GM12891 (cell line): Measurements from ENCODE around the gene PRKACA.

ENCODE experiments used
- POLR2A ChIP-seq: IDR thresholded peaks from 2 replicates; pipeline ENCODE4 v1.6.1; 2011; ENCODE audit warnings: low read depth, low read length, control low read depth
- POLR2AphosphoS5 ChIP-seq: IDR thresholded peaks from 2 replicates; pipeline ENCODE4 v1.6.1; 2011; ENCODE audit warnings: low read depth, low read length, control low read depth
- SPI1 ChIP-seq: IDR thresholded peaks from 2 replicates; pipeline ENCODE4 v1.6.1; 2011; ENCODE audit warnings: low read depth, low read length, control low read depth

DNA sequence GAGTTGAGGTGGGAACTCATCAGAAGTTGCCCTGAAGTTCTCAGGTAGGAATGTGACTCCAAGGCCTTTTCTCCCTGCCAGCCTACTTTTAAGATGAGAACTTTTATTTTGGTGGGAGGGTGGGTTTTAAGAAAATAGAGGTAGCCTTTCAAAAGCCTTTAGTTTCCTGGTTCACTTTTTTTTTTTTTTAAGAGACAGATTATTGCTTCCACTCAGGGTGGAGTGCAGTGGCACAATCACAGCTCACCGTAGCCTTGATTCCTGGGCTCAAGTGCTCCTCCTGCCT is 34.9 kb downstream of the PRKACA start:
- TF ChIP-seq POLR2A (no peak), POLR2AphosphoS5 (no peak), SPI1 (no peak)
